Loucy (cell line): ENCODE measurements around the gene PCTP.

ENCODE experiments used
- H2AFZ ChIP-seq: fragments of 200-600 bp; sonication (generic); 2 replicates; pipeline ENCODE4 v1.6.0; 2016; ENCODE audit warnings: antibody characterized with exemption, mild to moderate bottlenecking, low read length, moderate library complexity
- H3F3A ChIP-seq: fragments of 200-600 bp; 2 replicates; pipeline ENCODE4 v1.6.0; 2016; ENCODE audit warnings: antibody characterized with exemption, low read depth, mild to moderate bottlenecking
- H3K27me3 ChIP-seq: fragments of 200-600 bp; sonication (generic); 2 replicates; pipeline ENCODE4 v1.6.1; 2014; ENCODE audit warnings: low read length, mild to moderate bottlenecking; ENCODE audit not compliant: insufficient read depth, poor library complexity, severe bottlenecking
- H3K36me3 ChIP-seq: fragments of 200-600 bp; sonication (generic); 2 replicates; pipeline ENCODE4 v1.6.1; 2016; ENCODE audit warnings: low read length; ENCODE audit not compliant: insufficient read depth
- H3K4me1 ChIP-seq: fragments of 200-600 bp; sonication (generic); 2 replicates; pipeline ENCODE4 v1.5.1; 2014; ENCODE audit warnings: low read length, mild to moderate bottlenecking; ENCODE audit not compliant: insufficient read depth, poor library complexity, severe bottlenecking
- H3K4me2 ChIP-seq: fragments of 200-600 bp; sonication (generic); 2 replicates; pipeline ENCODE4 v1.6.0; 2014; ENCODE audit warnings: antibody characterized with exemption, low read length, low read depth, mild to moderate bottlenecking; ENCODE audit not compliant: poor library complexity, severe bottlenecking
- H3K4me3 ChIP-seq: fragments of 200-600 bp; sonication (generic); 2 replicates; pipeline ENCODE4 v1.5.1; 2014; ENCODE audit warnings: low read length, mild to moderate bottlenecking, mixed read lengths; ENCODE audit not compliant: poor library complexity, severe bottlenecking
- H3K79me2 ChIP-seq: fragments of 200-600 bp; sonication (generic); 2 replicates; pipeline ENCODE4 v1.6.1; 2014; ENCODE audit warnings: low read length; ENCODE audit not compliant: insufficient read depth
- H3K9ac ChIP-seq: fragments of 200-600 bp; sonication (generic); 2 replicates; pipeline ENCODE4 v1.6.0; 2014; ENCODE audit warnings: mild to moderate bottlenecking, low read depth, low read length, moderate library complexity; ENCODE audit not compliant: poor library complexity, severe bottlenecking
- H3K9me2 ChIP-seq: fragments of 200-600 bp; sonication (generic); replicated peaks from 2 replicates; pipeline ENCODE4 v1.6.1; 2016; ENCODE audit warnings: low read depth, low read length, mixed read lengths
- H3K9me3 ChIP-seq: fragments of 200-600 bp; sonication (generic); 2 replicates; pipeline ENCODE4 v1.6.1; 2014; ENCODE audit warnings: mild to moderate bottlenecking, antibody characterized with exemption, low read length, low read depth; ENCODE audit not compliant: insufficient read depth
- H4K20me1 ChIP-seq: fragments of 200-600 bp; sonication (generic); 2 replicates; pipeline ENCODE4 v1.6.0; 2014; ENCODE audit warnings: antibody characterized with exemption, low read length, mild to moderate bottlenecking; ENCODE audit not compliant: insufficient read depth, poor library complexity, severe bottlenecking
- EZH2phosphoT487 ChIP-seq: fragments of 200-600 bp; IDR thresholded peaks from 2 replicates; pipeline ENCODE4 v1.6.1; 2018; ENCODE audit warnings: antibody characterized with exemption, mild to moderate bottlenecking, moderate library complexity, borderline replicate concordance
- TF ChIP-seq, protein P1 (sequence below): fragments of 200-600 bp; sonication (generic); conservative IDR thresholded peaks from 2 replicates; pipeline ENCODE4 v1.5.1; 2014; ENCODE audit warnings: mild to moderate bottlenecking, antibody characterized with exemption, low read length

The PCTP gene

DNA sequence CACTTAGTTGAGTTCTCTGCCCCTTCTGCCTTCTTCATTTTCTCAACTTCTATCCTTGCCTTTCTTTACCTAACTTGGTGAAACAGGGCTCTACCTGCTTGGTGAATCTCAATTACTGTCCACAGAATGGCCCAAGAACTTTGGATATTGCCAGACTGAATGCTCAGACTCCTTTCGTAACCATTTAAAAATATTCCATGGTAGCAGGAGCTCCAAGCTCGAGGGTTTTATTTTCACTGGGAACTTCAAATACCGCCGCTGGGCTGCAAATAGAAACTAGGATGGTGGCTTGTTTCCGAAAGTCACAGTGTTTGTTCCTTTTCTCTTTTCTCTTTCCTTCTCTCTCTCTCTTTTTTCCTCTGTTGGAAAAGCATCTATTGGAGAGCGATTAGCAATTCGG lies 41.4 kb upstream of the PCTP start:
- Histone ChIP-seq H3K4me3 (no peak overlapping the region), H2AFZ (no peak overlapping the region), H3K79me2 (no peaks in the 10 kb centered on the region), H3F3A (no peaks in the 10 kb centered on the region), H3K9ac (no peak overlapping the region), H4K20me1 (no peaks in the 10 kb centered on the region), H3K9me2 (no peaks in the 10 kb centered on the region), H3K4me2 (no peak overlapping the region), H3K36me3 (no peaks in the 10 kb centered on the region), H3K27me3 (no peaks in the 10 kb centered on the region), H3K9me3 (no peaks in the 10 kb centered on the region), H3K4me1 (no peaks in the 10 kb centered on the region)
- TF ChIP-seq, protein P1, sequence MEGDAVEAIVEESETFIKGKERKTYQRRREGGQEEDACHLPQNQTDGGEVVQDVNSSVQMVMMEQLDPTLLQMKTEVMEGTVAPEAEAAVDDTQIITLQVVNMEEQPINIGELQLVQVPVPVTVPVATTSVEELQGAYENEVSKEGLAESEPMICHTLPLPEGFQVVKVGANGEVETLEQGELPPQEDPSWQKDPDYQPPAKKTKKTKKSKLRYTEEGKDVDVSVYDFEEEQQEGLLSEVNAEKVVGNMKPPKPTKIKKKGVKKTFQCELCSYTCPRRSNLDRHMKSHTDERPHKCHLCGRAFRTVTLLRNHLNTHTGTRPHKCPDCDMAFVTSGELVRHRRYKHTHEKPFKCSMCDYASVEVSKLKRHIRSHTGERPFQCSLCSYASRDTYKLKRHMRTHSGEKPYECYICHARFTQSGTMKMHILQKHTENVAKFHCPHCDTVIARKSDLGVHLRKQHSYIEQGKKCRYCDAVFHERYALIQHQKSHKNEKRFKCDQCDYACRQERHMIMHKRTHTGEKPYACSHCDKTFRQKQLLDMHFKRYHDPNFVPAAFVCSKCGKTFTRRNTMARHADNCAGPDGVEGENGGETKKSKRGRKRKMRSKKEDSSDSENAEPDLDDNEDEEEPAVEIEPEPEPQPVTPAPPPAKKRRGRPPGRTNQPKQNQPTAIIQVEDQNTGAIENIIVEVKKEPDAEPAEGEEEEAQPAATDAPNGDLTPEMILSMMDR = no peak
- TF ChIP-seq EZH2phosphoT487 = no peak

DNA sequence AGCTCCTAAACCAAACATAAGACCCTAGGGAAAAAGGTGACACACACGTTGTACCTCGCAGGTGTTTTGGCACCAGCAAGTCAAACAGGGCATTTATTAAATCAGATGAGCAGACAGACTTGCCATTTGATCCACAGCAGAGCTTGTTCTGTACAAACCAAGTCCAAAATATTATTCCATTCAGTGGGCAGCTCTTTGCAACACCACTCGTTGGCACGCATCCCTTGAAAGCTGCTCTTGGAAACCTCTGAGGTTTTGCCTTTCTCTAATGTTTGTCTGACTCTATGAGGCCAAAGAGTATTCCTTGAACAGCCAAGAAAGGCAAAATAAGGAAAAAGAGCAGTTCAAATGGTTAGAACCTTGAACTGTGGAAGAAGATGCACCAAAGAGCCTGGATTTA lies 40.9 kb upstream of the PCTP start:
- Histone ChIP-seq H3K9me3 (no peaks in the 10 kb centered on the region), H3K9ac (no peak overlapping the region), H4K20me1 (no peaks in the 10 kb centered on the region), H3K9me2 (no peaks in the 10 kb centered on the region), H3K36me3 (no peaks in the 10 kb centered on the region), H3K27me3 (no peaks in the 10 kb centered on the region), H2AFZ (no peak overlapping the region), H3K4me1 (no peaks in the 10 kb centered on the region), H3K79me2 (no peaks in the 10 kb centered on the region), H3K4me3 (no peak overlapping the region), H3K4me2 (no peak overlapping the region), H3F3A (no peaks in the 10 kb centered on the region)
- TF ChIP-seq EZH2phosphoT487 = no peak
- TF ChIP-seq, protein P1 = no peak

DNA sequence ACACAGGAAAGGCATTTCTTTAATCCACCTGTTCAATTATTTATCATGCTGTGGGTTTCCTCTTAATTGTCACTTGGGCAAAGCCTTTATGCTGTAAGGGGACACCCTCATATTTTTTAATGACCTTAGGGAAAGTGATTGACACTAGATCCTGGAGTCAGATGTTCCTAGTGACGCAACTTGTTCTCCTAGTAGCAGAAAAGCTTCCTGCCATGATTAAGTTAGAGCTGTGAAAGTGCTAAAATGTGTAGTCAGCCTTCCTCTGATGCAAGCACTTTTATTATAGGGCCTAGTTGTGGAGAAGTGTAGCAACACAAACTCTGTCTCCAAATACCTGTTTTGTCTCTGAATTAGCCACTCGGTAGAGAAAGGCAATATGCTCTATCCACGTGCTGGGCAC lies 40.4 kb upstream of the PCTP start:
- no peaks in the 10 kb centered on the region for H3K9me2 ChIP-seq
- no peak for TF ChIP-seq EZH2phosphoT487
- TF ChIP-seq, protein P1 = no peak
- no peak overlapping the region for H2AFZ ChIP-seq
- no peak overlapping the region for H3K4me2 ChIP-seq
- no peaks in the 10 kb centered on the region for H3F3A ChIP-seq
- no peaks in the 10 kb centered on the region for H3K9me3 ChIP-seq
- no peak overlapping the region for H3K9ac ChIP-seq
- no peaks in the 10 kb centered on the region for H3K79me2 ChIP-seq
- H3K4me1 ChIP-seq = no peaks in the 10 kb centered on the region
- no peak overlapping the region for H3K4me3 ChIP-seq
- H4K20me1 ChIP-seq = no peaks in the 10 kb centered on the region
- no peaks in the 10 kb centered on the region for H3K36me3 ChIP-seq
- no peaks in the 10 kb centered on the region for H3K27me3 ChIP-seq
